HG03066 (cell line): ENCODE results near the gene CHORDC1.
"Not testable (repeated sequence)": the region's sequence is repeated elsewhere in the genome, so short reads cannot be mapped to it uniquely, and the experiment has no call there.

Experiments used
- ATAC-seq: cut with Tn5 transposase; IDR thresholded peaks from one replicate; pipeline ENCODE4 v1.9.1; 2021; ENCODE audit warnings: low read depth; ENCODE audit not compliant: unreplicated experiment

The CHORDC1 gene

DNA sequence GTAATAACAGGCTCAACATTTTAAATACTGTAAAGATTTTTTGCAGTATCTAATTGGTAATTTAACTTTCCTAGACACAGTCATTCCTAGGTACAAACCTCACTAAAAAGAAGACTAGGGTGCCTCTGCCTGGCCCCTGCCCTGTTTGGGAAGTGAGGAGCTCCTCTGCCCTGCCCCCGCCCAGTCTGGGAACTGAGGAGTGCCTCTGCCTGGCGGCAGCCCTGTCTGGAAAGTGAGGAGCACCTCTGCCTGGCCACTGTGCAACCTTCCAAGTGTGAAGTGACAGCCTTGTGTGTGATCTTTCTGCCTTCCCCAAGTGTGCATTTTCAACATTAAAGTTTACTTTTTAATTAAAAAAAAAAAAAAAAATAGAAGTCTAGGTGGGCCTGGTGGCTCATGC, 4.2 kb downstream of the CHORDC1 start:
- ATAC-seq = no peak

DNA sequence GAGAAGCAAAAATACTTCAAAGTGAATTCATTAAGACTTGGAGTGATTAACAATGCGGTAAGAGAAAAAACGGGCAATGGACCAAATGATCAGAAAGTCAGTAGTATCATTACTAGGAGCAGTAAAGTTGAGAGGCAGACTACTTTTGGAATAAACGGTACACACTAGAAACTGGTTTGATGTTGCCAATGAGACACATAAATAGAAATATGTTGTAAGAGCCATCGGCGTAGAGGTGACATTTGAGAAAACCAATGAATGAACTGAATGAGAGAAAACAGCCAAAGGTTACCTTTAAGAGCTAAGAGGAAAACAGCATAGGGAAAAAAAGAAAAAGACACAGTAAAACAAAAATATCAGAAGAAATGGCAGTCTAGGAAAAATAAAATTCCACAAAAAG, 6.2 kb downstream of the CHORDC1 start:
- ATAC-seq = no peak

DNA sequence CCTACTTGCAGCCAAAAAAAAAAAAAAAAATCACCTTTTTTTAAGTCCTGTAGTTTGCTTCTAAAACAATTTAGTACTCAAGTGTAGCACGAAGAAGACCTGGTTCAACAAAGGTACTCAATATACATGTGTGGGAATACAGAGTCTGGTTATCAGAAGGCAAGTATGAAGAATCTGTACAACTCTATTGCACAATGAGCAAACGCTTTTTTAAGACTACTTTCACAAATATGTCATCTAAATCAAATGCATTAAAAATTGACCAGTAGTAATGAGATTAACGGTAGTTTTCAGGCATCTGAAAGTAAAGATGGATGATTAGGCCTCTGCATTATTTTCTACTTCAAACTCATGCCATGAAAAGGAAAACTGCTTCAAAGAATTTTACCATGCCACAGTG, 9.5 kb downstream of the CHORDC1 start:
- no peak for ATAC-seq

DNA sequence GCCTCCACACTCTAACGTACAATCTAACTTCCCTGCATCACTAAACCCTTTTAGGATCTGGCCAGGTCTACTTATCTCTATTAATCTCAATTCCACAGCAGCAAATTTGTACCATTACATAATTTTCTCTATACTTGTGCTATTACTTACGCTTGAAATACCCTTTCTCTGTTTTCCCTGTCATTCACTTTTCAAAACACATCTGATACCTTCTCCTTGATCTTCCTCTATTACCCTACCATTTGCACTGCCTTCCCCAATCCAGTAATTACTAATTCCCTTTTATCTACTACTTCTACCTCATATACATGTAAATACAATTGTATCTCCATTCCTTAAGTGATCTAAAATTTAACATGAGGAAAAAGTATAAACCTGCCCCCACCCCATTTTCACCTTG, 14.0 kb downstream of the CHORDC1 start:
- ATAC-seq = no peak

DNA sequence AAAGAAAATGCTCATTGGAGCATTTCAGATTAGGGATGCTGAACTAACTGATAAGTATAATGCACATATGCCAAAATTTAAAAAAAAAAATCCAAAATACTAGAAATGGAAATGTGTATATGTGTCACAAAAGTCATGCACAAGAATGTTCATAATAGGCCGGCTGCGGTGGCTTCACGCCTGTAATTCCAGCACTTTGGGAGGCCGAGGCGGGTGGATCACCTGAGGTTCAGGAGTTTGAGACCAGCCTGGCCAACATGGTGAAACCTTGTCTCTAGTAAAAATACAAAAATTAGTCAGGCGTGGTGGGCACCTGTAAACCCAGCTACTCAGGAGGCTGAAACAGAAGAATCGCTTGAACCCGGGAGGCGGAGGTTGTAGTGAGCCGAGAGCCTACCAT, 14.9 kb downstream of the CHORDC1 start:
- not testable (repeated sequence) for ATAC-seq

DNA sequence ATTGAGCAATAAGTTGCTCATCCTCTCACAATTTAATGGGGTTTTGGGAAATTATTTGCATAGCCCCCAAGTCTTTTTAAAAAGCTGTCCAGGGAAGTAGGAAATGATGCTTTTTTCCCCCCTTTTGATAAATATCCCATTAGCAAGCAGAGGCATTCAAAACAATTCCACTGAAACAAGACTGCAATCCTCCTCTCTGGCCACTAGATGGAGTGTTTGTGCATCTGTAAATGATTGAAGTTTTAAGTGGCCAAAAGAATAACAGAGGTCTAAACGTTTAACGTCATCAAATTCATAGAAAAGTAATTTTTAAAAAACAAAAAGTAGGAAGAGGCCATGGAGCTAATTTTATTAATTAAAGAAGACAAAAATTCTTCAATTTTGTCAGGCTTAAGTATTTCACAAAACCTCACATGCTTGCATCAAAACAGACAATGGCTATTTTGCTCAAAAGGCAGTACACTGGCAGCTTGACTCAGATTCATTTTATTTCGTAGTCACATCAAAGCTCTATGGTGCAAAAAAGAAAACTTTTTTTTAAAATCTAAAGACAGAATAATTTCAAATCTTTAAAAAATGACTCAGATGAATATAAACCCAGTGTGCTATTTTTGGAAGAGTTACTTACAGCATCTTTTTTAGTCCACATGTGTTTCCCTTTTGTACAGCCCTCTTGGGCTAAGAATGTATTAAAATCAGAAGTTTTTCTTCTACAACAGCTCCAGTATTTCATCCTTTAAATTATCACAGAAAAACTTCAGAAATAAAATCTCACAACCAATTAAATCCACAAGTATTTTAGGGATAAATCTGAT, 17.8 kb downstream of the CHORDC1 start:
- peak; percentile 90 for ATAC-seq

DNA sequence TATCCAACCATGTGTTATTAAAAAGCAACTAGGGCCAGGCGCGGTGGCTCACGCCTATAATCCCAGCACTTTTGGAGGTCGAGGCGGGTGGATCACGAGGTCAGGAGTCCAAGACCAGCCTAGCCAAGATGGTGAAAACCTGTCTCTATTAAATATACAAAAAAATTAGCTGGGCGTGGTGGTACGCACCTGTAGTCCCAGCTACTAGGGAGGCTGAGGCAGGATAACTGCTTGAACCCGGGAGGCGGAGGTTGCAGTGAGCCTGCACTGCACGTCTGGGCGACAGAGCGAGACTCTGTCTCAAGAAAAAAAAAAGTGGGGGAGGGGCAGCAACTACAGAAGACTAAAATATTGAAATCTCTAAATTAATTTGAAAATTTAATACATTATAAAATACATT, 18.4 kb downstream of the CHORDC1 start:
- no peak for ATAC-seq

DNA sequence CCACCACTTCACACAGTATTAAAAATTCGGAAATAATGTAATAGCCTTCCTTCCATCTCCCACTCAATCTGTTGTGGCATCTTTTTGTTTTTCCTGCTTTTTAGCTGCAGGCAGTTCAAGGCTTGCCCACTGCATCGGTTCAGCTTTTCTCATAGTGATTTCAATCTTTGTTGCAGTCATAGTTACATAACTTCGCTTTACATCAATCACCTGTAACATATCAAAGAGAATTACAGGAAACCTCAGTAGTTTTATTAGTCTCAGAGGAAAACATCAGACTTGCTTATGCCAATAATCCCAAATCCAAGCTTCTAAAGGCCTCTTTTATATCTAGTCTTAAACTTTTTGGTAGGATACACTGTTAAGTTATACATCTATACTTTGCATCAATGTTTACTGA, 20.5 kb downstream of the CHORDC1 start:
- no peak for ATAC-seq

DNA sequence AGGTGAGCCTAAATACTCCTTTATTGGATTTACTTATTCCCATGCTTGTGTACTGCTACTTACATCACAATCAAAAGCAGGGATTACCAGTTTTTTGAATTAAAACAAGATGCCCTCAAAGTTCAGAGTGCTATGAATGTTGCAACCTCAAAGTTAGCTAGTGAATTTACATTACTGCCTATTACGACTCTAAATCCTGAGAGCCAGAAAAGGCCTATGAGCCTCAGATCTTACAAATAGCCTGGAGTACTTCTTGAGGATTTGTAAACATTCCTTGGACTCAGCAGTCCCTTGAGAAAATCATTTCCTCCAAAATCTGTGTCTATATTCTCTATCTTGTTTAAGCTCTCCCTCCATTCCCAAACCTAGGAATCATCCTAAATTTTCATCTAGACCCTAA, 25.5 kb downstream of the CHORDC1 start:
- no peak for ATAC-seq

DNA sequence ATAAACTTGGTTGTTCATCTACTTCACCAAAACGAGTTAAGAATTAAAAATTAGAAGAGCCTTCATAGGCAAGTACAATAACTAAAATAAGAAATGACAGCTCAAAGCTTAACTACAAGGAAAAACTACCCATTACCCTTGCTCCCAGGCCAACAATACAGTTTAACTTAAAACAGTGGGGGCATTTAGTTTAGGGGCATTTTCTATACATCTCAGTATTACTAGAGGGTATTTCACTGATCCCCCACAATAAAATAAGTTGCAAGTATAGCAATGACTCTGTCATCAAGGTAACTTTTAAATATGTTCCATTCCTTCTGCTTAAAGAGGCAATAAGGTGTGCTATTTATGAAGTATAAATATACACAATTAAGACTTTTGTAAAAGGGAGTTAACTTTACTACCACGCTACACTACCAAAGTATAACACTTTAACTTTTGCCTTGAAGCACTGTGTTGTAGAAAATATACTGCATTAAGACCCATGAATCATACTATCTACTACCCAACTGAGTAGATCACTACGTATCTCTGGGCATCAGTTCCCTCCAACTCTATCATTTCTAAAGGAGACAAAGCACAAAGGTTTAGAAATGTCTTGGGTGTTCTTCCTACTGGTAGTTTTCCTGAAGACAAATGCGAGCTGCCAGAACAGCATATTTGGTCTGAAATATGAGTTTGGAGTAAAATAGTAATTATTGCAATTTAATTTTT, 29.8 kb downstream of the CHORDC1 start:
- no peak for ATAC-seq

DNA sequence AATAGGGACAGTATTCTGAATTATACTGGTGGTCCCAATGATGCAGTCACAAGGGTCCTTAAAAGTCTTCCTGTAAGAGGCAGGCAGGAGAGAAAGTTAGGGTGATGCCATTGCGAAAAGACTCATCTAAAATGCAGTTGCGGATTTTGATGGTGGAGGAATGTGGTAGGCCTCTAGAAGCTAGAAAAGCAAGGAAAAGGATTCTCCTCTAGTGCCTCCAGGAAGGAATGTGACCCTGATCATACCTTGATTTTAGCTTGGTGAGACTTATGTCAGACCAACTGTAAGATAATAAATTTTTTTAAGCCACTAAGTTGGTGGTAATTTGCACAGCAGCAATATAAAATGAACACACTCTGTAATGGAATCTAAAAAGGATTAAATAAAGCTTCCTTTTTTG, 33.8 kb downstream of the CHORDC1 start:
- no peak for ATAC-seq

DNA sequence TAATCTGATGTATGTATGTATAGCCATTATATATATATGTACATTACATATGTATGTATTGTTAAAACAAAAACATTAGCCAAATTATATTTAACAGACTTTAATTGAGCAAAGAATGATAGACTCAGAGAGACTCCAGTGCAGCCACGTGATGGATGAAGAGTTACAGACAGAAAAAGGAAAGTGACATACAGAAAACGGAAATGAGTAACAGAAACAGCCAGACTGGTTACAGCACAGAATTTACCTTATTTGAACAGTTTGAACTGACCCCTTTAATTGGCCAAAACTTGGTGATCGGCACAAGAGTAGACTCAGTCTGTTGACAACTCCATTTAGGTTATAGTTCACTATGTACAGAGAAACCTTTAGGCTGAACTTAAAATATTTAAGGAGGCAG, 35.0 kb downstream of the CHORDC1 start:
- no peak for ATAC-seq

DNA sequence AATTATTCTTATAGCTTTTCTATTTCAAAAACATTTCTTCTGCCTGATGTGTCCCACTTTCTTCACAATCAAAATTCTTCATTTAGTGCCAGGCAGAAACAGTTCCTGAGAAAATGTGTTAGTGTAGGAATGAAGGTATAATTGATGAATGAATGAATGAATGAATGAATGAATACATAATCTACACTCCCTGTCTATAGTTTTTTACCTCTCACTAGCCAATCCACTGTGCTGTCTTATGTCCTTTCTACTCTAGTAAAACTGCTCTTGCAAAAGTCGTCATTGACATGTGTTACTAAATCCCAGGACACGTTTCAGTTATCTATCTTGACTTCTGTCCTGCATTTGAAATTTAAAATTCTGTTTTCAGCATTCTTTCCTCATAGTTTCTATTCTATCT, 42.9 kb downstream of the CHORDC1 start:
- ATAC-seq = no peak

DNA sequence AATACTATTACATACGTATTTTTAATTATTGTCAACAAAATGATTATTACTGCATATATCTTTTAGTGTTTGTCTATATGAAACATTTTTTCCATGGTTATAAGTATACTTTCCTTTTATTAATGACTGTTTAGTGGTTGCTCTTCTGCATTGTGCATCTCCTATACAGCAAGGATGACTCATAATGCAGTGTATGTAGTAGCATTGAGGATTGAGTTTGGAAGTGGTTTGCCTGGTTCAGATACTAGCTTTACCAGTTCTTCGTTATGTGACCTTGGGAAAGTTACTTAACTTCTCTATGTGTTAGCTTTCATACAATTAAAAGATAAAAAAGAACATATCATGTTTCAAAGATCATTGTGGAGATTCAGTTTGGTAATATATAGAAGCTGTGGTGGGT, 44.1 kb downstream of the CHORDC1 start:
- no peak for ATAC-seq

DNA sequence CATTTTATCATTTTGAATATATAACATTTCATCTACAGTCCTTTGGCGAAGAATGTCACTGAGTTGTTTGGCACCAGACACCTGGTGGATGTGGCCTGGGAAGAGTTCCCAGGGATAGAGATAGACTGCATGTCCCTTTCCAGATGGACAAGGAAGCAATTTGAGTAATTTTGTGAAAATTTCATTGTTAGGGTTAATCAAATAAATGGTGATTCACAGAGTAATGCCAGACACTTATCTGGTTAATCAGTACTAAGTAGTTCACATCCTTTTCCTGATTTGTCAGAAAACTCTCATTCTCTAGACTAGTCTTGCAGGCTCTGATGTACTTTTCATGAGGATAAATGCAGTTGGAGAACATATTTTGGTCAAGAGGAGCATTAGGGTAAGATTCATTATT, 46.8 kb downstream of the CHORDC1 start:
- no peak for ATAC-seq

DNA sequence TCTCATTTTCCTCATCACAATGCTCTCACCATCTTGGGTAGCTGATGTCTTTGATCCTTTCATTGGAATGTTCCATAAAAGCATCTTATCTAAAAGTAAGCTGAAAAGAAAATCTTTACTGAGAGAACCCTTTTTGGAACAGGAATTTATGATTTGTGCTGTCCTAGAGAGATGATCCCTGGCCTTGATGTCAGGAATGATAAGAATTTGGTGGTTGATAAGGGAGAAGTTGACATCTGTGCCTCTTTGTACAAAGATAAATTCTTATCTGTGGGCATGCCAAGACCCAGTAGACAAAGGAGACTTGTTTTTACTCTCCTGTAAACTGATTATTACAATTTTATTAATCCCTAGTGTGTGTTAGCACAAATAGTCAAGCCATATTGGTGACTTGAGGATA, 51.5 kb downstream of the CHORDC1 start:
- no peak for ATAC-seq

DNA sequence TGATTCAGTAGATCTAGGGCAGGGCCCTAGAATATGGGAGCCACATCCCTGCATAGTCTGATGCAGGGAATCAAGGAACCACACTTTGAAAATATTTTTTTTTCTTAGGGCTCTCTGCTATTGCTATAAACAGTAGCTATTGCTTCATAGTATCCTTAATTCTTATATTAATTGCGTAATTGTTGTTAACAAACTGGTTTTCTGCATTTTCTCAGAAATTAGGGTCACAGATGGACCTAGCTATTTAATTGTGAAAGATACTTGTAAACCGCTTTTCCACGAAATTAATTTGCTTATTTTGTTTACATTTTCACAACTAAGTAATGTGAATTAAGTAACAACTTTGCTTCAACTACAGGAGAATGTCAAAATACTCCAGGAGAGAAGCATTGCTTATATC, 54.3 kb downstream of the CHORDC1 start:
- no peak for ATAC-seq

DNA sequence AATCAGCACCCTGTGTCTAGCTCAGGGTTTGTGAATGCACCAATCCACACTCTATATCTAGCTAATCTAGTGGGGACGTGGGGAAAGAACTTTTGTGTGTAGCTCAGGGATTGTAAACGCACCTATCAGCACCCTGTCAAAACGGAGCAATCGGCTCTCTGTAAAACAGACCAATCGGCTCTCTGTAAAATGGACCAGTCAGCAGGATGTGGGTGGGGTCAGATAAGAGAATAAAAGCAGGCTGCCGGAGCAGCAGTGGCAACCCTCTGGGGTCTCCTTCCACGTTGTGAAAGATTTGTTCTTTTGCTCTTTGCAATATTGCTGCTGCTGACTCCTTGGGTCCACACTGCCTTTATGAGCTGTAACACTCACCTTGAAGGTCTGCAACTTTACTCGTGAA, 55.1 kb downstream of the CHORDC1 start:
- ATAC-seq = not testable (repeated sequence)

DNA sequence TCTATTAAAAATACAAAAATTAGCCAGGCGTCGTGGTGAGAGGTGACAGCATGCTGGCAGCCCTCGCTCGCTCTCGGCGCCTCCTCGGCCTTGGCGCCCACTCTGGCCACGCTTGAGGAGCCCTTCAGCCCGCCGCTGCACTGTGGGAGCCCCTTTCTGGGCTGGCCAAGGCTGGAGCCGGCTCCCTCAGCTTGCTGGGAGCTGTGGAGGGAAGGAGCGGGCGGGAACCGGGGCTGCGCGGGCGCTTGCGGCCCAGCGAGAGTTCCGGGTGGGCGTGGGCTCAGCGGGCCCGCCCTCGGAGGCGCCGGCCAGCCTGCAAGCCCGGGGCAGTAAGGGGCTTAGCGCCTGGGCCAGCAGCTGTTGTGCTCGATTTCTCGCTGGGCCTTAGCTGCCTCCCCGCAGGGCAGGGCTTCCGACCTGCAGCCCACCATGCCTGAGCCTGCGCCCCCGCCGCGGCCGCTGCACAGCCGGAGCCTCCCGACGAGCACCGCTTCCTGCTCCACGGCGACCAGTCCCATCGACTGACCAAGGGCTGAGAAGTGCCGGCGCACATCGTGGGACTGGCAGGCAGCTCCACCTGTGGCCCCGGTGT, 55.8 kb downstream of the CHORDC1 start:
- not testable (repeated sequence) for ATAC-seq
